Right atrium auricular region (tissue), 2 donors: ENCODE measurements around the gene CACNA2D3. TPM values are rescaled to one million over a fixed set of nuclear protein-coding genes. Genes with fewer than 3 reads are reported as not detected.

ENCODE experiments used
- DNase-seq: peaks from one replicate; pipeline ENCODE4 v3.0.0-alpha.2; 2019; ENCODE audit warnings: low spot score
- H3K27ac ChIP-seq, 2 donors: fragments of 200-600 bp; sonication (generic); 1 replicate in 1 of 2; 2 replicates in 1 of 2; pipeline ENCODE4 v1.5.1; 2016 to 2019
- H3K27me3 ChIP-seq, 2 donors: fragments of 200-600 bp; sonication (generic); one replicate each; pipeline versions ENCODE4 v1.5.1 to v1.6.0; 2017 to 2019
- H3K36me3 ChIP-seq: fragments of 200-600 bp; sonication (generic); one replicate; pipeline ENCODE4 v1.5.1; 2016
- H3K4me1 ChIP-seq, 2 donors: fragments of 200-600 bp; sonication (generic); one replicate each; pipeline versions ENCODE4 v1.5.1 to v1.6.0; 2017 to 2019
- H3K4me3 ChIP-seq, 2 donors: fragments of 200-600 bp; sonication (generic); 1 replicate in 1 of 2; 2 replicates in 1 of 2; pipeline ENCODE4 v1.5.1; 2017 to 2019; ENCODE audit warnings: mild to moderate bottlenecking in 1 of 2, moderate library complexity in 1 of 2
- H3K9me3 ChIP-seq, 2 donors: fragments of 200-600 bp; sonication (generic); one replicate each; pipeline ENCODE4 v1.5.1; 2019
- total RNA-seq, 2 donors: library from RNA; depleted of rRNA; stranded (reverse); fragments of >200 nt; gene quantifications; one replicate each; pipeline ENCODE4 v1.1.0, GENCODE V29; 2016
- TF ChIP-seq, protein P1 (sequence below), 2 donors: fragments of 200-600 bp; sonication (generic); IDR thresholded peaks; one replicate each; pipeline ENCODE4 v1.5.1; 2019; ENCODE audit warnings: antibody characterized with exemption in 2 of 2

The CACNA2D3 gene
- total RNA-seq, 2 donors from 2014 or later: 10.9 to 17.2 TPM

DNA sequence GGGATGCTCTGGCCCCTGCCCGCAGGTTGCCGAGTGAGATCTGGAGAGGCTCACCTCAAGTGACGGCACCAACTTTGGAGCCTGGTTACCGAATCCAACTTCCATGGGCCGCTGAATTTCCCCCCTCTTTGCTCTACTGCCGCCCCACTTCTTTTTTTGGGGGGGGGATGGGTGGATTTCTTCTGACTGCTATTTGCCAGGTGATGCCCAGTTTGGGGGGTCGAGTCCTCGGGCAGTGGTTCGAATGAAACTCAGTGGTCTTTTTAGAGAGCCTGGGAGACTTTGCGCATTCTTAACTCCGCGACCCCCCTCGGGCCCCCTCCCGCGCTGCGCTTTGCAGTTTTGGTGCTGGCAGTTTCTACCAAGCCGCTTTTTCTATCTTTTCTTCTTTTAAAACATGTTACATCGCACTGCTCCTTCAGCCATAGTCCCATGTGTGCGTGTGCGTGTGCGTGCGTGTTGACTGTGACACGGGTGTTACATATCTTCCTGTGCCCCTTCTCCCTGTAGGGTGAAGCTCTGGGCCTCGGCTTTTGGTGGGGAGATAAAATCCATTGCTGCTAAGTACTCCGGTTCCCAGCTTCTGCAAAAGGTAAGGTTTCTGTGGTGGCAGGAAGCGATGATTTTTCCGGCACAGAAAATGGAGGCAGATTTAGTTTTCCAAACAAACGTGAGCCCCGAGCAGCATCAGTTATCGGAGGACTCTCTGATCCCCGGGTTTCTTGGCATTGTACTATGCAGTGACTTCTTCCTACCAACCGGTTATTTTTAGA is 837 bp downstream of the CACNA2D3 start:
- Histone ChIP-seq H3K27ac (peak overlapping the region; percentile 74 to 80), H3K27me3 (no peaks in the 10 kb centered on the region), H3K36me3 (no peaks in the 10 kb centered on the region), H3K9me3 (no peaks in the 10 kb centered on the region), H3K4me3 (peak overlapping the region; percentile 48 to 70), H3K4me1 (peaks cover 0 to 10% of the 10 kb centered on the region in 2 donors)
- no peak for DNase-seq
- TF ChIP-seq, protein P1, sequence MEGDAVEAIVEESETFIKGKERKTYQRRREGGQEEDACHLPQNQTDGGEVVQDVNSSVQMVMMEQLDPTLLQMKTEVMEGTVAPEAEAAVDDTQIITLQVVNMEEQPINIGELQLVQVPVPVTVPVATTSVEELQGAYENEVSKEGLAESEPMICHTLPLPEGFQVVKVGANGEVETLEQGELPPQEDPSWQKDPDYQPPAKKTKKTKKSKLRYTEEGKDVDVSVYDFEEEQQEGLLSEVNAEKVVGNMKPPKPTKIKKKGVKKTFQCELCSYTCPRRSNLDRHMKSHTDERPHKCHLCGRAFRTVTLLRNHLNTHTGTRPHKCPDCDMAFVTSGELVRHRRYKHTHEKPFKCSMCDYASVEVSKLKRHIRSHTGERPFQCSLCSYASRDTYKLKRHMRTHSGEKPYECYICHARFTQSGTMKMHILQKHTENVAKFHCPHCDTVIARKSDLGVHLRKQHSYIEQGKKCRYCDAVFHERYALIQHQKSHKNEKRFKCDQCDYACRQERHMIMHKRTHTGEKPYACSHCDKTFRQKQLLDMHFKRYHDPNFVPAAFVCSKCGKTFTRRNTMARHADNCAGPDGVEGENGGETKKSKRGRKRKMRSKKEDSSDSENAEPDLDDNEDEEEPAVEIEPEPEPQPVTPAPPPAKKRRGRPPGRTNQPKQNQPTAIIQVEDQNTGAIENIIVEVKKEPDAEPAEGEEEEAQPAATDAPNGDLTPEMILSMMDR (IDR thresholded peaks at IDR 0.05): no peak

DNA sequence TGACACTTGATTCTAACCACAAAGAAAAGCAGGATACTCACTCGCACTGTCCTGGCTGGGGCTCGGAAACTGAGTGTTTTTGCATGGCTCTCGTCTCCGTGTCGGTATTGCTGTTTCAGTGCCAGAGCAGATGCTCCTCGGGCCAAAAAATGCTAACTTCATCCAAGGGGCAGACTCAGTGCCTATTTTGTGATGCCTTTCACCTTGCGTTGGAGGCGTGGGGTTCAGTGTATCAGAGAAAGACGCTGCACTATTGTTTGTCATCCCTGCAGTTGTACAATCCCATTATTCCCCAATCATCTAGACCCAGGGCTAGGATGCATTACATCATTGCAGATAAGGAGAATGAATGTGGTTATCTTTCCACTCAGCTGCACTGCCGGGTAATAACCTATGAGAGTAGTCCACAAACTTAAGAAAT is 1.4 kb downstream of the CACNA2D3 start:
- Histone ChIP-seq H3K9me3 (no peaks in the 10 kb centered on the region), H3K27me3 (no peaks in the 10 kb centered on the region), H3K36me3 (no peaks in the 10 kb centered on the region), H3K4me1 (peaks cover 0 to 10% of the 10 kb centered on the region in 2 donors), H3K4me3 (peak overlapping the region; percentile 48 to 70), H3K27ac (peak overlapping the region; percentile 74 to 80)
- DNase-seq: no peak
- TF ChIP-seq, protein P1 (IDR thresholded peaks at IDR 0.05): no peak

DNA sequence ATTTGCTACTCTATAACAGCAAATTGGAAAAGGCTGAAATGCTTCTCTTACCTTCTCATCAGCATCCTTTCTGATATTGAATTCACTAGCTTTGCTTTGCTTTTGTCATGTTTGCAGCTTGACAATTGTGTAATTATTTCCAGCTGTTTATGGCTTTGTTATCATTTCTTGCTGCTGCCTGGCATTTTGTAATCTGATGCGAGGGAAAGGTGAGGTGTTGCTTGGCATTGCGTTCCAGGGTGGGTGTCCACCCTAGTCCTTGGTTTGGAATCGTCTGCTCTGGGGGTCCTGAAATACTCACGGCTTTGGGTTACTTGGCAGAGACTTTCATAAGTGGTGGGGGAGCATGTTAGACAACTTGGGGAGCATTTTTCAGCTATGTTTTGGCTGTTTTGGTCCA is 2.9 kb downstream of the CACNA2D3 start:
- Histone ChIP-seq H3K4me3 (no peak overlapping the region), H3K4me1 (peaks cover 0 to 10% of the 10 kb centered on the region in 2 donors), H3K36me3 (no peaks in the 10 kb centered on the region), H3K27ac (no peak overlapping the region), H3K9me3 (no peaks in the 10 kb centered on the region), H3K27me3 (no peaks in the 10 kb centered on the region)
- TF ChIP-seq, protein P1 (IDR thresholded peaks at IDR 0.05): no peak
- no peak for DNase-seq

DNA sequence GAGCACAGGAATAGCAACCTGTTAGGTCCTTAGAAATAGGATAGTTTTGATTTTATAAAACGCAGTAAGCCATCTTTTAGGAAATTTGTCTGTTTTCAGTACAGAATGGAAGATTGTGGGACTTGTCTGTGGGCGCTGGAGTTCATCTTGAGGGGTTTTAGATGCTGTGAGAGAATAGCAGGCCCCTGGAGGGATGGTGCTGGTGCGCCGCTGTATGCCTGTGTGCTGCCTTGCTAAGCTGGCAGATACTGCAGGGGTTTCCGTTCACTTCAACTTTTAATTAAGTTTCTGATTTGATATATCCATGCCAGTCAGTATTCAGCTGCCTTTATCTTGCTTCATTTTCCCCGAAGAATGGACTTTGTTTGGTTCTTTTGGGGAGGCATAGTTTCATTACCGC is 4.2 kb downstream of the CACNA2D3 start:
- H3K36me3 ChIP-seq: no peaks in the 10 kb centered on the region
- H3K27ac ChIP-seq: no peak overlapping the region
- H3K4me1 ChIP-seq: no peaks in the 10 kb centered on the region
- DNase-seq: no peak
- no peaks in the 10 kb centered on the region for H3K9me3 ChIP-seq
- H3K27me3 ChIP-seq: no peaks in the 10 kb centered on the region
- TF ChIP-seq, protein P1 (IDR thresholded peaks at IDR 0.05): no peak
- no peak overlapping the region for H3K4me3 ChIP-seq

DNA sequence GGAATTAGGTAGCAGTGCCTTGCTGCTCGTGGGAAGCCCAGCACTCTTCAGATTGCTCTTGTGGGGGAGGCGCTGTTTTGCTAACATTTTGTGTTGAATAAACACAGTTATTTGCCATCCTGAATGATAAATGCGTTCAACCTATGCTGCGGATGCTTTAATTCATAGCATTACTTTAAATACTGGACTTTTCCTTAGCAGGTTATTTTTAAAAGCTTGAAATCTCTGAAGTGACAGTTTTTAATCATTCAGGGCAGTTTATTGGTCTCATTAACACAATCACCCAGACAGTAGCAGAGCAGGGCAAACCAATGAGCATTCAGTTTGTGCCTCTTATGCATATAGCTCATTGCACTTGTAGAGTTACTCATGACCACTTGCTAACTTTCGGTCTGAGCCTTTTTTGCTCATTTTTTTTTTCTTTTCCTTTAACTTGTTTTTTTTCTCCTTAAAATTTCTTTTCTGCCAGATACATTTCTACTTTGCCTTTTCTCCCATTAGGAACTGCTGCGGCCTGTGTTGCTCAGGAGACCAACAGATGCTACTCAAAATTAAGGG is 5.2 kb downstream of the CACNA2D3 start:
- DNase-seq: no peak
- Histone ChIP-seq H3K36me3 (no peaks in the 10 kb centered on the region), H3K27me3 (no peaks in the 10 kb centered on the region)

More for the DNA sequence above, 5.2 kb downstream of the CACNA2D3 start:
- Histone ChIP-seq H3K27ac (no peak overlapping the region), H3K9me3 (no peaks in the 10 kb centered on the region), H3K4me3 (no peak overlapping the region), H3K4me1 (no peaks in the 10 kb centered on the region)
- TF ChIP-seq, protein P1 (IDR thresholded peaks at IDR 0.05): no peak
